Measurements from ENCODE around the gene BRD4.

BRD4 gene

DNA sequence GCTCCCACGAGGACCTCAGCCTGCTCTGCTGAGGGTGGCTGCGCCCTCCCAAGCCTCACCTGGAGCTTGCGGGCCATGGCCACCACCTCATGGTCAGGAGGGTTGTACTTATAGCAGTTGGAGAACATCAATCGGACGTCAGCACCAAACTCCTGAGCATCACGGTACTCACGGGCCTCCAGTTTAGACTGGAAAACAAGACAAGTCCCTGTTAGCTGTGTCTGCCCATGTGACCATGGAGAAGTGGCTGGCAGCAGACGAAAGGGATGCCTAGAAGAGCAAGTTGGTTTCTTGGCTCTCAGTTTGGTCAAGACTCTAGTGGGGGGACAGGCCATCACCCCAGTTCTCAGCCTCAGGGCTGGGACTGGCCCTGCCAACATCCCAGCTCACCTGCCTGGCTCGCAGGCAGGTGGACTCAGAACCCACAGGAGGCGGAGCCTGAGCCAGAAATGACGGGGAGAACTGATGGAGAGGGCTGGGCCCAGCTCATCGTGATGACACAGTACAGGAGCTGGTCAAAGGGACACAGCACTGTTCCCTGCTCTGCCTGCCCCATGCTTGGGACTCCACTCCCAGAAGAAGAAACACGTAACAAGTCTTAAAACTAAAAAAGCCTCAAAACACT, 68.9 kb downstream of the BRD4 start:
- TF ChIP-seq, protein P1, sequence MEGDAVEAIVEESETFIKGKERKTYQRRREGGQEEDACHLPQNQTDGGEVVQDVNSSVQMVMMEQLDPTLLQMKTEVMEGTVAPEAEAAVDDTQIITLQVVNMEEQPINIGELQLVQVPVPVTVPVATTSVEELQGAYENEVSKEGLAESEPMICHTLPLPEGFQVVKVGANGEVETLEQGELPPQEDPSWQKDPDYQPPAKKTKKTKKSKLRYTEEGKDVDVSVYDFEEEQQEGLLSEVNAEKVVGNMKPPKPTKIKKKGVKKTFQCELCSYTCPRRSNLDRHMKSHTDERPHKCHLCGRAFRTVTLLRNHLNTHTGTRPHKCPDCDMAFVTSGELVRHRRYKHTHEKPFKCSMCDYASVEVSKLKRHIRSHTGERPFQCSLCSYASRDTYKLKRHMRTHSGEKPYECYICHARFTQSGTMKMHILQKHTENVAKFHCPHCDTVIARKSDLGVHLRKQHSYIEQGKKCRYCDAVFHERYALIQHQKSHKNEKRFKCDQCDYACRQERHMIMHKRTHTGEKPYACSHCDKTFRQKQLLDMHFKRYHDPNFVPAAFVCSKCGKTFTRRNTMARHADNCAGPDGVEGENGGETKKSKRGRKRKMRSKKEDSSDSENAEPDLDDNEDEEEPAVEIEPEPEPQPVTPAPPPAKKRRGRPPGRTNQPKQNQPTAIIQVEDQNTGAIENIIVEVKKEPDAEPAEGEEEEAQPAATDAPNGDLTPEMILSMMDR (IDR thresholded peaks at IDR 0.05; ENCODE audit: low read depth, low read length): no peak
- no peak overlapping the region for H3K4me3 ChIP-seq (ENCODE audit: low read depth, low read length)

DNA sequence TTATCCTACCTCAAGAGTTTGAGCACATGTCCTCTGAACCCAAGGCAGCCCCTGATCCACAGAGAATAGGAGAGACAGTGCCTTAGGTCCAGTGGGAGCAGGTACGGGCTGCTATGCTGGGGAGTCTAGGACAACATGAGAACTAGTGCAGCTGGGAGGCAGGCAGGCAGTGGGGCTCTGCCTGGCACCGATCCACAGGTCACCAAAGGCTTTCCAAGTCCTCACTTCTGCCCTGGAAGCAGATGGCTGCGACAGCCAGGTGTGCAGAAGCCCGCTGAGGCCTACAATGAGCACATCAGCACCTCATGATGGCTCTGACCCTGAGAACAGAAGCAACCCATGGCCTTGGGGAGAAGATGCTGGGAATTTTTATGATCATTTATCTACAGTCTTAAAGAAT, 70.3 kb downstream of the BRD4 start:
- TF ChIP-seq, protein P1 (IDR thresholded peaks at IDR 0.05; ENCODE audit: low read depth, low read length): no peak

DNA sequence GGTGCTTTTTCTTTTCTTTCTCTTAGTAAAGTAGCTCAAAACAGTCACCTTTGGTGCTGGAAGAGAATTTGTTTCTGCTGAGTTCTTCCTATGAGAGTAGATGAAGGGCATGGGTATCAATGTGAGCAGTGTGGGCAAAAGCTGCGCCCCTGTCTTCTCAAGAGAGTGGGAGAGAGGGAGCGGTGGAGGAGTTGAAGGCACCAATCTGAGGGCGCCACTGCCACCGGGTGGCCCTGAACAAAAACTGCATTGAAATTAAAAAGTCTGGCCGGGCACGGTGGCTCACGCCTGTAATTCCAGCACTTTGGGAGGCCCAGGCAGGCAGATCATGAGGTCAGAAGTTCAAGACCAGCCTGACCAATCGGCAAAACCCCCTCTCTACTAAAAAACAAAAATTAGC, 71.4 kb downstream of the BRD4 start:
- H3K4me3 ChIP-seq (ENCODE audit: low read depth, low read length): no peak overlapping the region
- TF ChIP-seq, protein P1 (IDR thresholded peaks at IDR 0.05; ENCODE audit: low read depth, low read length): no peak

More for the DNA sequence above, 70.3 kb downstream of the BRD4 start:
- H3K4me3 ChIP-seq (ENCODE audit: low read depth, low read length): no peak overlapping the region

DNA sequence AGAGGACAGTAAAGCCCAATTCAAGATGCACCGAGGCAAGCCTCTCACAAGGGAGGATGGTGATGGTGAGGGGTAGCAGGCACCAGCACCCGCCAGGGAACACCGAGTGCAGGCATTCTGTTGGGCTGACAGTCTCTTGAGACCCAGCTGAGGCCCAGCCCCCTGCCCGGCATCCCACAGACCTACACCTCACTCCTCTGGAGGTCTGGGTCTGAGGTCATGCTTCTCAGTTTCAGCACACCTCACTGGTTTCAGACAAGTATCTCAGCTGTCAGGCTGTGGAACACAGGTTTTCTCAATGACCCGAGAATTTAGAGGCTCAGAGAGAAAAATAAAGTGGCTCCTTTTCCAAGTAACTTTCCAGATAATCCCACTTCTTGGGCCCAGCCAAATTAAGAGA, 72.4 kb downstream of the BRD4 start:
- no peak overlapping the region for H3K4me3 ChIP-seq (ENCODE audit: low read depth, low read length)
- TF ChIP-seq, protein P1 (IDR thresholded peaks at IDR 0.05; ENCODE audit: low read depth, low read length): no peak

DNA sequence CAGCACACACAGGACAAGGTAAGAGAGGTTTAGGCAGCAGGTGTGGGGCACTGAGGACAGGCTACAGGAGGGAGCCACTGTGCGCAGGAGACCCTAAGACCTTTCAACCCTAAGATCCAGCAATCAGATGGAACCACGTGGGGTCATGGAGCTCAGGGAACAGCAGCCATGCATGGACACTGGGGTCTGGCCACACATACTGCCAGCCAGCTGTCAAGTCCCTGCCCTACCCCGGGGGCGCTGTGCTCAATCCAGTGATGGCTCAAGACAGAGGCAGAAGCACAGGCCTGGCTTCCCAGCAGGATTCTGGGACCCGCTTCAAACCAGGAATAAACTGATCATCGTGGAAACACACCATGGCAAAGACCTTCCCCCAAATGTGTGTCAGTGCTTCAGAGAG, 74.6 kb downstream of the BRD4 start:
- TF ChIP-seq, protein P1 (IDR thresholded peaks at IDR 0.05; ENCODE audit: low read depth, low read length): no peak
- H3K4me3 ChIP-seq (ENCODE audit: low read depth, low read length): no peak overlapping the region

DNA sequence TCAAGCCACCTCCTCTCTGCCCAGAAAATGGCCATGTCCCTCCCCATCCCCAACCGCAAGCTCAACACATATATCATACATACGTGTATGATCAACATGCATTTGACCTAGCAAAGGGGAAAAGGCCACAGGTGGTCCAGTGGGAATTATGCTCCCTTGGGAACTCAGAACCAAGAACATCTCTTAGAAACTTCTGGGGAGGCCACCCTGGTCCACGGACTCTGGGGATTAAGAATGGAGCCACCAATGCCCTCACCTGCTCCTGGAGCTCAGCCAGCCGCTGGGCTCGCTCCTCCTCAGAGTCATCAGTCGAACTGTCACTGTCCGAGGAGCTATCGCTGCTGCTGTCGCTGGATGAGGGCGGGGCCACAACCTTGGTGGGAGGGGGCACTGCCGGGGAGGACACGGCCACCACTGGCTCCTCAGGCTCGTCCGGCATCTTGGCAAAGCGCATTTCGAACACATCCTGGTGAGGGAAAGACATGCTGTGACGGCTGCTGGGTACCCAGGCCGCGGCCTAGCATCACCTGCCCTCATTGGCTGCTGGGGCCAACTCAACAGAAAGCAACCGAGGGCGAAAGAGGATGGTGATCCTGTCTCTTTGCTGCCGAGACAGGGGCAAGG, 75.5 kb downstream of the BRD4 start:
- H3K4me3 ChIP-seq (ENCODE audit: low read depth, low read length): no peak overlapping the region
- TF ChIP-seq, protein P1 (IDR thresholded peaks at IDR 0.05; ENCODE audit: low read depth, low read length): no peak

DNA sequence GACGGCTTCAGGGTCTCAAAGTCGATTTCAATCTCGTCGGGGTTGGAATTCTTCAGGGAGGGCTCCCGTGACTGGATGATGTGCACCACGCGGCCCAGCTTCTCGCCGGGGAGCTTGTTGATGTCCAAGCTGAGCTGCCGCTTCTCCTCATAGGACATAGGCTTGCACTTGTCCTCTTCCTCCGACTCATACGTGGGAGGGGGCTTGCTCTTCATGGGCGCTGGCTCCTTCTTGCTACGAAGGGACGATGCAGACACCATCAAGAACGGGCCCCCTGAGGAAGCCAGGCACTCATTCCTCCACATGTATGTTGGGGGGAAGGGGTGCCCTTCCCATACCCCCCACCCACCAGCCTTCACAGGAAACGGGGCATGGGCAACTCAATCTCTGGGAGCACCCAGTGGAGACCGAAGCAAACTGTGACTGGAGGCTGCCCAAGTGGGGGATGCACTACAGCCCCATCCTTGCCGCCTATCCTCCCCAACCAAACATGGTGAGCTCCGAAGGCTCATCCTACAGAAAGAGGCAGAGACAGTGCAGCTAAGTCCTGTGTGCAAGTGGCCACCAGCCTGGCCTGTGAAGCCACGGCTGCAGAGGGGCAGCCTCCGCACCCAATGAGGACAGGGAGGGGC, 76.9 kb downstream of the BRD4 start:
- H3K4me3 ChIP-seq (ENCODE audit: low read depth, low read length): no peak overlapping the region
- TF ChIP-seq, protein P1 (IDR thresholded peaks at IDR 0.05; ENCODE audit: low read depth, low read length): no peak

Data from WI38 (cell line).